Astrocyte (in vitro differentiated cells and primary cell): ENCODE data around the gene PAM. TPM values are rescaled to one million over a fixed set of nuclear protein-coding genes. Genes with fewer than 3 reads are reported as not detected.

Source experiments
- DNase-seq: peaks from one replicate; pipeline ENCODE4 v3.0.0-alpha.2; 2010; ENCODE audit warnings: low read depth
- FAIRE-seq: peaks from 2 replicates; lab custom pipeline; 2011; peaks lifted over from hg19 to GRCh38; lab: Jason Lieb, UNC
- H2AFZ ChIP-seq: 2 replicates; pipeline ENCODE4 v1.6.0; 2012; ENCODE audit warnings: low read depth, low read length, inconsistent platforms
- H3K27ac ChIP-seq: 2 replicates; pipeline ENCODE4 v1.5.1; 2011; ENCODE audit warnings: low read depth, low read length, inconsistent platforms
- H3K27me3 ChIP-seq: 2 replicates; pipeline ENCODE4 v1.6.0; 2011; ENCODE audit warnings: low read length, inconsistent platforms; ENCODE audit not compliant: insufficient read depth
- H3K36me3 ChIP-seq: 2 replicates; pipeline ENCODE4 v1.5.1; 2011; ENCODE audit warnings: low read length, inconsistent platforms; ENCODE audit not compliant: insufficient read depth
- H3K4me1 ChIP-seq: 2 replicates; pipeline ENCODE4 v1.5.1; 2011; ENCODE audit warnings: low read length, inconsistent platforms; ENCODE audit not compliant: insufficient read depth
- H3K4me2 ChIP-seq: 2 replicates; pipeline ENCODE4 v1.6.0; 2012; ENCODE audit warnings: low read length, inconsistent platforms
- H3K4me3 ChIP-seq: 2 replicates; pipeline ENCODE4 v1.5.1; 2011; ENCODE audit warnings: low read depth, mild to moderate bottlenecking, low read length, inconsistent platforms; ENCODE audit not compliant: insufficient read depth
- H3K79me2 ChIP-seq: 2 replicates; pipeline ENCODE4 v1.6.0; 2012; ENCODE audit warnings: mild to moderate bottlenecking, low read length, inconsistent platforms; ENCODE audit not compliant: insufficient read depth
- H3K9ac ChIP-seq: 2 replicates; pipeline ENCODE4 v1.6.0; 2012; ENCODE audit warnings: mild to moderate bottlenecking, low read length, inconsistent platforms
- H3K9me3 ChIP-seq: 2 replicates; pipeline ENCODE4 v1.5.1; 2012; ENCODE audit warnings: low read depth, mild to moderate bottlenecking, low read length, inconsistent platforms; ENCODE audit not compliant: insufficient read depth
- H4K20me1 ChIP-seq: 2 replicates; pipeline ENCODE4 v1.6.0; 2012; ENCODE audit warnings: low read length, inconsistent platforms; ENCODE audit not compliant: insufficient read depth
- H3K27ac Mint-ChIP-seq: one replicate; pipeline ENCODE4 v1.8.0; 2021; ENCODE audit warnings: mild to moderate bottlenecking, mixed read lengths; ENCODE audit not compliant: unreplicated experiment
- H3K27me3 Mint-ChIP-seq: one replicate; pipeline ENCODE4 v1.8.0; 2021; ENCODE audit warnings: low read depth, mixed read lengths; ENCODE audit not compliant: unreplicated experiment
- H3K36me3 Mint-ChIP-seq: one replicate; pipeline ENCODE4 v1.8.0; 2021; ENCODE audit warnings: low read depth, mixed read lengths; ENCODE audit not compliant: unreplicated experiment
- H3K4me1 Mint-ChIP-seq: one replicate; pipeline ENCODE4 v1.8.0; 2021; ENCODE audit warnings: low read depth, mixed read lengths; ENCODE audit not compliant: unreplicated experiment
- H3K4me3 Mint-ChIP-seq: one replicate; pipeline ENCODE4 v1.8.0; 2021; ENCODE audit warnings: mild to moderate bottlenecking, moderate library complexity, mixed read lengths; ENCODE audit not compliant: unreplicated experiment
- H3K9me3 Mint-ChIP-seq: one replicate; pipeline ENCODE4 v1.8.0; 2021; ENCODE audit warnings: mild to moderate bottlenecking, mixed read lengths; ENCODE audit not compliant: unreplicated experiment
- EZH2 ChIP-seq: IDR thresholded peaks from 2 replicates; pipeline ENCODE4 v1.6.1; 2012; ENCODE audit warnings: mild to moderate bottlenecking, low read length, inconsistent platforms; ENCODE audit not compliant: insufficient read depth
- total RNA-seq: library from RNA; stranded (reverse); gene quantifications from 2 replicates; pipeline ENCODE4 v1.2.1, GENCODE V29; 2021
- TF ChIP-seq, protein P1 (sequence below): IDR thresholded peaks from 2 replicates; pipeline ENCODE4 v1.5.1; 2011; ENCODE audit warnings: low read depth, mild to moderate bottlenecking, inconsistent platforms, low read length, moderate library complexity; ENCODE audit not compliant: insufficient read depth

PAM gene
- total RNA-seq, 1 donor from 2014 or later, result 301 TPM

DNA sequence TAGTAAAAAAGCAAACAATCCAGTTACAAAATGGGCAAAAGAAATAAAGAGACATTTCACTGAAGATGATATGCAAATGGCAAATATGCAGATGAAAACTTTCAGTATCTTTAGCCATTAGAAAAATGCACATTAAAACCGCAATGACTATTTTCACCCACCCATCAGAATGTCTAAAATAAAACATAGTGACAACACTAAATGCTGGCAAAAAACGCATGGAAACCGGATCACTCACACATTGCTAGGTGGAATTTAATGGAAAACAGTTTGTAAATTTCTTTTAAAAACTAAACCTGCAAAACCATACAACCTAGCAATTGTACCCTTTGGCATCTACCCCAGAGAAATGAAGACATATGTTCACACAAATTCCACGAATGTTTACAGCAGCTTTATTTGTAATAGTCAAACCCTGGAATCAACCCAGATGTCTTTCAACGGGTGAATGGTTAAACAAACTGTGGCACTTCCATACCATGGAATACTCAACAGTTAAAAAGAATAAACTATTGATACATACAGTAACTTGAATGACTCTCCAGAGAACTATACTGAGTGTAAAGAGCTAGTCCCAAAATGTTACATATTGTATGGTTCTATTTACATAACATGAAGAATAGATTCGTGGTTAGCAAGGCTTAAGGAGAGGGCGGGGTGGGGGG lies 17.2 kb upstream of the PAM start:
- Histone ChIP-seq H2AFZ (no peak overlapping the region), H3K27me3 (no peaks in the 10 kb centered on the region), H3K4me3 (no peak overlapping the region), H3K4me1 (no peaks in the 10 kb centered on the region), H3K9me3 (no peaks in the 10 kb centered on the region), H3K79me2 (no peaks in the 10 kb centered on the region), H3K9ac (no peak overlapping the region), H3K36me3 (no peaks in the 10 kb centered on the region), H3K4me2 (no peak overlapping the region), H4K20me1 (no peaks in the 10 kb centered on the region), H3K27ac (no peak overlapping the region)
- H3K4me3 Mint-ChIP-seq, result no peak overlapping the region
- FAIRE-seq, result no peak
- no peaks in the 10 kb centered on the region for H3K36me3 Mint-ChIP-seq
- no peak overlapping the region for H3K27ac Mint-ChIP-seq
- no peak for DNase-seq
- TF ChIP-seq, protein P1, sequence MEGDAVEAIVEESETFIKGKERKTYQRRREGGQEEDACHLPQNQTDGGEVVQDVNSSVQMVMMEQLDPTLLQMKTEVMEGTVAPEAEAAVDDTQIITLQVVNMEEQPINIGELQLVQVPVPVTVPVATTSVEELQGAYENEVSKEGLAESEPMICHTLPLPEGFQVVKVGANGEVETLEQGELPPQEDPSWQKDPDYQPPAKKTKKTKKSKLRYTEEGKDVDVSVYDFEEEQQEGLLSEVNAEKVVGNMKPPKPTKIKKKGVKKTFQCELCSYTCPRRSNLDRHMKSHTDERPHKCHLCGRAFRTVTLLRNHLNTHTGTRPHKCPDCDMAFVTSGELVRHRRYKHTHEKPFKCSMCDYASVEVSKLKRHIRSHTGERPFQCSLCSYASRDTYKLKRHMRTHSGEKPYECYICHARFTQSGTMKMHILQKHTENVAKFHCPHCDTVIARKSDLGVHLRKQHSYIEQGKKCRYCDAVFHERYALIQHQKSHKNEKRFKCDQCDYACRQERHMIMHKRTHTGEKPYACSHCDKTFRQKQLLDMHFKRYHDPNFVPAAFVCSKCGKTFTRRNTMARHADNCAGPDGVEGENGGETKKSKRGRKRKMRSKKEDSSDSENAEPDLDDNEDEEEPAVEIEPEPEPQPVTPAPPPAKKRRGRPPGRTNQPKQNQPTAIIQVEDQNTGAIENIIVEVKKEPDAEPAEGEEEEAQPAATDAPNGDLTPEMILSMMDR, result no peak
- H3K9me3 Mint-ChIP-seq, result no peaks in the 10 kb centered on the region
- H3K4me1 Mint-ChIP-seq, result no peaks in the 10 kb centered on the region
- H3K27me3 Mint-ChIP-seq, result no peaks in the 10 kb centered on the region

GRCh38 chr5:102740515-102740914 lies 14.6 kb upstream of the PAM start:
- Histone ChIP-seq H3K9ac (no peak overlapping the region), H2AFZ (no peak overlapping the region), H3K4me2 (no peak overlapping the region), H3K9me3 (no peaks in the 10 kb centered on the region), H3K4me3 (no peak overlapping the region), H3K27me3 (no peaks in the 10 kb centered on the region), H3K79me2 (no peaks in the 10 kb centered on the region), H4K20me1 (no peaks in the 10 kb centered on the region), H3K36me3 (no peaks in the 10 kb centered on the region), H3K4me1 (no peaks in the 10 kb centered on the region), H3K27ac (no peak overlapping the region)
- Mint-ChIP-seq H3K4me3 (no peak overlapping the region), H3K27ac (no peak overlapping the region), H3K27me3 (no peaks in the 10 kb centered on the region), H3K9me3 (no peaks in the 10 kb centered on the region), H3K4me1 (no peaks in the 10 kb centered on the region), H3K36me3 (no peaks in the 10 kb centered on the region)
- DNase-seq (no peak), FAIRE-seq (no peak)
- TF ChIP-seq EZH2, result no peak
- TF ChIP-seq, protein P1, result no peak

GRCh38 chr5:102742215-102742614 lies 12.9 kb upstream of the PAM start:
- Histone ChIP-seq H3K9ac (no peak overlapping the region), H3K27ac (no peak overlapping the region), H3K4me3 (no peak overlapping the region), H4K20me1 (no peaks in the 10 kb centered on the region), H3K9me3 (no peaks in the 10 kb centered on the region), H3K36me3 (no peaks in the 10 kb centered on the region), H3K4me2 (no peak overlapping the region), H3K4me1 (no peaks in the 10 kb centered on the region), H3K79me2 (no peaks in the 10 kb centered on the region), H2AFZ (no peak overlapping the region), H3K27me3 (no peaks in the 10 kb centered on the region)
- Mint-ChIP-seq H3K36me3 (no peaks in the 10 kb centered on the region), H3K27ac (no peak overlapping the region), H3K9me3 (no peaks in the 10 kb centered on the region), H3K27me3 (no peaks in the 10 kb centered on the region), H3K4me1 (no peaks in the 10 kb centered on the region), H3K4me3 (no peak overlapping the region)
- no peak for FAIRE-seq
- DNase-seq, result no peak
- no peak for TF ChIP-seq EZH2
- TF ChIP-seq, protein P1, result no peak
